Left ventricle myocardium superior (tissue), 1 donor: Measurements from ENCODE around the gene LAMB4. TPM values are rescaled to one million over a fixed set of nuclear protein-coding genes. Genes with fewer than 3 reads are reported as not detected.

ENCODE experiments used
- total RNA-seq: library from RNA; stranded (reverse); fragmentation: NEBNext Ultra II Directional; extraction: Animal tissue kit (Norgen Biotek cat#: 25700); gene quantifications from one replicate; pipeline ENCODE4 v1.2.1, GENCODE V29; 2021
- donor health status: DM: no; HTN: yes; CAD: no; lungs with severe emphysema.

Gene LAMB4
- total RNA-seq, 1 donor from 2014 or later = 0.22 TPM

Other genes starting within 250 kb of the LAMB4 start
- gene DLD, start 239.2 kb downstream of the LAMB4 start, total RNA-seq = 314 TPM
- 56.1 TPM for gene LAMB1, start 127.2 kb downstream of the LAMB4 start, total RNA-seq